Upper lobe of left lung (tissue), 6 donors: ENCODE results near the gene ACTG2. TPM values are rescaled to one million over a fixed set of nuclear protein-coding genes. Genes with fewer than 3 reads are reported as not detected.

Experiments
- ATAC-seq, 2 donors: fragments of 200-7000 bp; cut with Tn5 transposase; one replicate each; pipeline ENCODE4 v1.9.1; 2022; ENCODE audit warnings: mild to moderate bottlenecking in 2 of 2, moderate library complexity in 2 of 2; ENCODE audit not compliant: low FRiP score in 2 of 2
- DNase-seq, 2 donors: peaks; one replicate each; pipeline ENCODE4 v3.0.0-alpha.2; 2019 to 2020
- H3K27ac ChIP-seq, 4 donors: fragments of 200-600 bp; sonication (generic); one replicate each; pipeline ENCODE4 v1.5.1; 2016 to 2019
- H3K27me3 ChIP-seq, 4 donors: fragments of 200-600 bp; sonication (generic); one replicate each; pipeline ENCODE4 v1.5.1; 2017 to 2019
- H3K36me3 ChIP-seq, 4 donors: fragments of 200-600 bp; sonication (generic); one replicate each; pipeline ENCODE4 v1.5.1; 2016 to 2019
- H3K4me1 ChIP-seq, 4 donors: fragments of 200-600 bp; sonication (generic); one replicate each; pipeline ENCODE4 v1.5.1; 2018 to 2019
- H3K4me3 ChIP-seq, 4 donors: fragments of 200-600 bp; sonication (generic); one replicate each; pipeline ENCODE4 v1.5.1; 2017 to 2019; ENCODE audit warnings: mild to moderate bottlenecking in 2 of 4, moderate library complexity in 1 of 4
- H3K9me3 ChIP-seq, 4 donors: fragments of 200-600 bp; sonication (generic); one replicate each; pipeline ENCODE4 v1.5.1; 2018 to 2019
- CTCF ChIP-seq, 6 experiments: fragments of 450-650 bp in 4 of 6; fragments of 200-600 bp in 2 of 6; sonication (generic) in 2 of 6; IDR thresholded peaks; one replicate each; pipeline ENCODE4 v1.5.1; 2016 to 2019; ENCODE audit warnings: antibody characterized with exemption in 6 of 6
- EP300 ChIP-seq, 4 donors: sonication (generic); formaldehyde crosslinking; IDR thresholded peaks; one replicate each; pipeline ENCODE4 v1.5.1; 2017; ENCODE audit warnings: antibody characterized with exemption in 4 of 4, control low read depth in 2 of 4
- POLR2A ChIP-seq, 4 donors: fragments of 450-650 bp; IDR thresholded peaks; one replicate each; pipeline ENCODE4 v1.5.1; 2016 to 2017; ENCODE audit warnings: antibody characterized with exemption in 4 of 4, mild to moderate bottlenecking in 2 of 4
- POLR2AphosphoS5 ChIP-seq, 2 donors: sonication (generic); formaldehyde crosslinking; IDR thresholded peaks; one replicate each; pipeline ENCODE4 v1.5.1; 2017; ENCODE audit warnings: antibody characterized with exemption in 2 of 2
- WGBS, 2 donors: methylation state at CpG; one replicate each; pipeline ENCODE4 v1.1.5; 2017 to 2018; 5-methylcytosine and 5-hydroxymethylcytosine counted together
- total RNA-seq, 6 donors: library from RNA; depleted of rRNA in 4 of 6; stranded (reverse); fragments of >200 nt in 4 of 6; gene quantifications; one replicate each; pipeline versions ENCODE4 v1.1.0 to v1.2.1, GENCODE V29; 2016 to 2021
- donor health status: DM: no; HTN: no; CAD: no; lungs with moderate emphysema.
- donor health status: DM: no; HTN: yes; CAD: no; lungs with severe emphysema.

ACTG2 gene
- total RNA-seq, 6 donors from 2014 or later, result 10.8 to 65.3 (median 27.2) TPM

DNA sequence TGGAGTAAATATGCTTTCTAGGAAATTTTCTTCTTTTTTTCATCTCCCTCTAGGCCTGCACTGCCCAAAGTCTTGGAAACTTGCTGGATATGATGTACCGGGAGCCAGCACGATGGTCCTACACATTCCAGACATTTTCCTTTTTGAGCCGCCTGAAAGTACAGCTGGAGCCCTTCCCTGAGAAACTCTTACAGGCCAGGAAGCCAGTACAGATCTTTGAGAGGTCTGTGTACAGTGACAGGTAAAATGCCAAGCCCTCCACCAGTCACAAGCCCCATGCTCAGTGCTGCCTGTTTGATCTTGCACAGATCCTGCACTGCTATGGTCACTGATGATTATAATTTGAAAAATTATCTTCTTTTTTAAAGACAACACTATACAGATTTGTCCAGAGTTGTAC, 53.9 kb downstream of the ACTG2 start:
- Histone ChIP-seq H3K36me3 (peaks cover 19 to 72% (median 30%) of the 10 kb centered on the region in 4 donors), H3K4me3 (no peak overlapping the region), H3K27ac (no peak overlapping the region), H3K9me3 (no peaks in the 10 kb centered on the region), H3K4me1 (peaks cover 4 to 11% (median 8%) of the 10 kb centered on the region in 4 donors), H3K27me3 (no peaks in the 10 kb centered on the region)
- no peak for ATAC-seq
- WGBS, 2 donors, result 64 to 85% methylated on average over 3 of the region's 3 CpGs
- no peak for DNase-seq
- TF ChIP-seq POLR2A (IDR thresholded peaks at IDR 0.05) (no peak), EP300 (IDR thresholded peaks at IDR 0.05) (no peak), CTCF (IDR thresholded peaks at IDR 0.05) (no peak), POLR2AphosphoS5 (IDR thresholded peaks at IDR 0.05) (no peak)

DNA sequence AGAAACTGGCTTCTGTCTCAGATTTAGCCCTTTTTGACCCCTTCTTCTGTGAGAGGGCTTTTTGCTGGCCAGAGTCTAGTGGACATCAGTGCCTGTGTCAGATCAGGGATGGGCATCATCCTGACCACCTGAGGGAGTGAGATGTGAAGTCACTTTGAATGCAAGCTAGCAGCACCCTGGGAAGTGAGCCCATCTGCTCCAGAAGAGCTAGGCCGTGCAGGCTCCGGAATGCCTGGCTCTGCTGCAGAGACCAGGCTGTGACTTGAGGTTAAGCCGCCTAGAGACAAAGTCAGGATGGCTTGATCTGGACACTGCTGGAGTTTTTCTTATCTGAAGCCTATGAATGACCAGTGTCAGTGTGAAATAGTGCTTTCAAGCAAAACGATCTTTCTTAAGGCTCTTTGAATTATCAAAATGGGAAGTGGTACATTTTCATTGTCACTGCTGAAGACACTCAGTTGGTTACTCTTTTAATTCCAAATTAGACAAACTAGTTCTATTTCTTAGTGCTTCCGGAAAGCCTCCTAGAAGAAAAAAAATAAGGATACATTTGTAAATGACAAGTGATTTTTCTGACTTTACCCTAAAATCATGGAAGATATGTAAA, 54.7 kb downstream of the ACTG2 start:
- Histone ChIP-seq H3K4me1 (peaks cover 8 to 19% (median 15%) of the 10 kb centered on the region in 4 donors), H3K4me3 (no peak overlapping the region), H3K9me3 (no peaks in the 10 kb centered on the region), H3K27me3 (no peaks in the 10 kb centered on the region), H3K36me3 (peaks cover 19 to 74% (median 33%) of the 10 kb centered on the region in 4 donors), H3K27ac (peak overlapping the region in 1 of 4 donors; percentile 33)
- DNase-seq (no peak), ATAC-seq (no peak)
- WGBS, 2 donors, result 76 to 92% methylated on average over 4 to 5 of the region's 5 CpGs
- no peak for TF ChIP-seq POLR2AphosphoS5 (IDR thresholded peaks at IDR 0.05)
- TF ChIP-seq CTCF (IDR thresholded peaks at IDR 0.05), result no peak
- TF ChIP-seq POLR2A (IDR thresholded peaks at IDR 0.05), result no peak
- no peak for TF ChIP-seq EP300 (IDR thresholded peaks at IDR 0.05)

- Histone ChIP-seq H3K27me3 (no peaks in the 10 kb centered on the region), H3K4me1 (peaks cover 8 to 24% (median 22%) of the 10 kb centered on the region in 4 donors), H3K27ac (peak overlapping the region in 1 of 4 donors; percentile 66), H3K4me3 (no peak overlapping the region), H3K9me3 (no peaks in the 10 kb centered on the region), H3K36me3 (peaks cover 19 to 83% (median 38%) of the 10 kb centered on the region in 4 donors)
- DNase-seq (no peak), ATAC-seq (no peak)
- TF ChIP-seq POLR2A (IDR thresholded peaks at IDR 0.05) (no peak), POLR2AphosphoS5 (IDR thresholded peaks at IDR 0.05) (no peak), EP300 (IDR thresholded peaks at IDR 0.05) (no peak), CTCF (IDR thresholded peaks at IDR 0.05) (no peak)
These were observed 57.0 kb downstream of the ACTG2 start for GRCh38 chr2:73949802-73950201.

DNA sequence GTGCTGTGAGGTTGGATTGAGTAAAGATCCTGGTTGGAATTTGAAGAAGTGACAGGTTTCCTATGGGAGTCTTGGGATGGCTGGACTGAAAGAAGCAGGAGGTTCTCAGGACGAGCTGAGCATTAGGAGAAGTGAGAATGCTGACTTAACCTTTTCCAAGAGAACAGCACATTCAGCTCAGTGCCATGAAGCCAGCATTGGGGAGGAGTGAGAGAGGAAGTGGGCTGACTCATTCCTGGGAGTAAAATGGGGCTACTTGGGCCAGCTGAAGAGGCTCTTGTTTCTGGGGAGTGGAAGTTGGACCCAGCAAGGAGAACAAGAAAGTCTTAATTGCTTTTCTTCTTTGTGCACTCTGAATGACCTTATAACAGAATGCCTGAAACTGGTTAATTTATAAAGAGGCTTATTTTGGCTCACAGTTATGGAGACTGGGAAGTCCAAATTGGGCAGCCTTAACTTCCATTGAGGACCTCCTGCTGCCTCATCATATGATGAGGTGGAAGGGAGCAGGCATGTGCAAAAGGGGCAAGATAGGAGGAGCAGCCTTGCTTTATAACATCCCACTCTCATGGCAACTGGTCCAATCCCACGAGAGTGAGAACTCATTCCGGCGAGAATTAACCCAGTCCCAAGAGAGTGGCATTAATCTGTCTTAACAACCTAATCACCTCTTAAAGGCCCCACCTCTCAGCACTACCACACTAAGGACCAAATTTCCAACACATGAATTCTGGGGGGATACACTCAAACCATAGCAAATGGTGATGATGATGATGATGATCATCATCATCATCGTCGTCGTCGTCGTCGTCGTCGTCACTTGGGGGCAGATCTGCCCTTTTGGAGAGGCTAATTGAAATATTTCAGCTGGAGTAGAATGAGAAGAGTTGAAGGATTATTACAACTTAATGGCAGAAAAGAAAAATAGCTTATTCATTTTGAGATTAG, 60.0 kb downstream of the ACTG2 start:
- Histone ChIP-seq H3K9me3 (no peaks in the 10 kb centered on the region), H3K4me3 (no peak overlapping the region), H3K27ac (peak overlapping the region in 2 of 4 donors; percentile 35 to 53), H3K27me3 (no peaks in the 10 kb centered on the region), H3K36me3 (peaks cover 12 to 93% (median 37%) of the 10 kb centered on the region in 4 donors), H3K4me1 (peaks cover 8 to 24% (median 21%) of the 10 kb centered on the region in 4 donors)
- no peak for TF ChIP-seq POLR2A (IDR thresholded peaks at IDR 0.05)
- TF ChIP-seq POLR2AphosphoS5 (IDR thresholded peaks at IDR 0.05), result peak in 1 of 2 donors; percentile 29
- no peak for TF ChIP-seq EP300 (IDR thresholded peaks at IDR 0.05)
- TF ChIP-seq CTCF (IDR thresholded peaks at IDR 0.05), result no peak
- DNase-seq (peak; percentile 28 to 80), ATAC-seq (peak; percentile 82 to 91)
- 66 to 84% methylated on average over 12 of the region's 12 CpGs for WGBS, 2 donors
